Measurements from ENCODE around the gene RAPGEF5.
"Not testable (repeated sequence)": the region's sequence is repeated elsewhere in the genome, so short reads cannot be mapped to it uniquely, and the experiment has no call there.

RAPGEF5 gene

DNA sequence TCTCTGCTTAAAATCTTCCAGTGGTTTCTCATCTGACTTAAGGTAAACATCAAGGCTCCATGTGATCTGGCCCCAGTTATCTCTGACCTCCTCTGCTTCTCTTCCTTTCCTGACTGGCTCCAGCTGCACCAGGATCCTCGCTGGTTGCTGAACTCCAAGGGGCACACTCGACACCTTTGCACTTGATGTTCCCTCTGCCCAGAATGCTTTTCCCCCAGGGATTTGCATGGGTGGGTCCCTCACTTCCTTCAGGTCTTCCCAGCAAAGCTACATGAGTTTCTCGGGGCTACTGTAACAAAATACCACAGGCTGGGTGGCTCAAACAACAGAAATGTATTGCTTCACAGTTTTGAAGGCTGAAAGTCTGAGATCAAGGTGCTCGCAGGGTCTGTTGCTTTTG, 245.3 kb downstream of the RAPGEF5 start:
- DNase-seq: no peak

DNA sequence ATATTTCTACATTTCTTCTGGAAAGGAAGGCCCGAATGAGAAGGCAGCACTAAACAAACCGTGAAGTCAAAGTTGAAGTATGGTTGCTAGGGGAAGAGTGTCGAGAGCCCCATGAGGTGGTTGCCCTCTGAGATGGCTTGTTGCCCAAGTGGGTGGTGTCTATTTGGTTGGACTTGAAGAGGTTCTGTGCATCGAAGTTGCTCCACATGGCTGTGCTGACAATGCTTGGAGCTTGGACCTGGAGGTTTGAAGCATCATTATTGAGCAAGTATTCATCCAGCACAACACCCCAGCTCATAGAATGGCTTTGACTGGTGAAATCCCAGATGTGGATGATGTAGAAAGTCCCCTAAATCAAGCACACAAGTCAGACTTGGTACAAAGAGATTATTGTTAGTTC, 246.1 kb downstream of the RAPGEF5 start:
- no peak for DNase-seq

DNA sequence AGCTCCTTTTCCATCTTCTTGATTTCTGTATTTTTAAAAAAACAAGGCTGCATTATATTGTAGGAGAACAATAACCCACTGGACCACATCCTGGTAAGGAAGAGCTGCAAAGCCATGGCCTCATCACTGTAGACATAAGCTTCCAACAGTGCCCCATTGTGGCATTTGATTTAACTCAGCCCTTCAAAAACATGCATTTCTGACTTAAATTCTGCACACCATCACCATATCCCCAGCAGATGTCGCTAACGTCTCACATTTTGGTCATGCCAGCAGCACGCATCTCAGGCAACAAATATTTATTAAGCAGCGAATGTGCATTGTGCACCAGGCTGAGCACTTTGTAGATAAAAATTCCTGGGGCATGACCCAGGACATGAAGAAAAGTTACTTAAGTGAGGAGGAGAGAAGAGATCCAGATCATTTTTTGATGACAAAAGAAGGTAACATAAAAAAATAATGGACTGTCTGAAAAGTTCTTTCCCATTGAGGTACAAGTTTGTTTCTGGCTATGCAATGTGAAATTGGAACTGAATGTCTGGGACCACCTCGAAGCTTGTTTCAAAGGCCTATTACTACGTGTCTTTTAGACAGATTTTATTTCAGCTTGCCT, 246.6 kb downstream of the RAPGEF5 start:
- peak; percentile 12 for DNase-seq

DNA sequence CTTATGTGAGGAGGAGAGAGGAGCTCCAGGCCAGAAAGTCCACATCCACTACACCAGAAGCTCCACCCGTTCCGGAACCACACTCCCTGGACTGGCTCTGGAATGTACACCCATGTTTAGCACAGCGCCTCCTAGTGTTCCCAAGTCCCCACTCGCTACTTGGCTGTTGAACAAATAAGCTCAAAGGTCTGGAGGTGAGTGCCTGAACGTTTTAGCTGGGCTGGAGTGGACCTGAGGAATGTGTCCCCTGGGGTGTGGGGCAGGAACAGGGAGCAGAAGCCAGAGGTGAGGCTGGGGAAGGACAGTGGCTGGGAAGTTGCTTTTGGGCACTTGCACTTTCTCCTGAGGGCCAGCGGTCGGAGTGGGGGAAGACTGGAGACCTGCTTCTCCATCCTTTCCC, 247.2 kb downstream of the RAPGEF5 start:
- no peak for DNase-seq

DNA sequence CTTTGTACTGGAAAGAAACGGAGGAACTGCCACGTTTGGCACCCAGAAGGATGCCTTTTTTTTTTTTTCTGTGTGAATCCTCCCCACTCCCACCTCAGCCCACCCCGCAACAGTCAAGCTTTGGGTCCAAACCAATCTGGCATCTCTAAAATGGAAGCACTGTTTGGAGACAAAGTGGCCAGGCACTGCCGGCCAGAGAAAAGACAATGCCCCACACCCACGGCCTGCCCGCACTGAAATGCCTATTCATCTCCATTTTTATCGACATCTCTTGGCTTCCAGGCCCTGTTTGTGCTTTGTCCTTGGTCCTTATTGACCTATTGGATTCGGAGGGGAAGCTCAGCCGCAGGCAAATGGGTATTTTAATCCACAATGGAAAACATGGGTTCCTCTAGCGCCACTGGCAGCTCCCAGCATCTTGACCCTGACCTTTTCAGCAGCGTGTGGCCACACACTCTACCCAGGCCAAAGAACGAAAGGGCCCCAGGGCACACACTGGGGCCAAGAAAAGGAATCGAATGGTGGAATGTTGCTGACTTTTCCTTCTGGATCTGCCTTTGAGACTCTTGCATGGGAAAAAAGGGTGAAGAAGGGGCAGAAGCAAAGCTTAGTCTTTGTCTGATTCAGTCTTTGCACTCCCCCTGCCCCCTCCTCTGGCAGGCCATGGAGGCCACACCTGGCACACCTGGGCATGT, 248.7 kb downstream of the RAPGEF5 start:
- no peak for DNase-seq

DNA sequence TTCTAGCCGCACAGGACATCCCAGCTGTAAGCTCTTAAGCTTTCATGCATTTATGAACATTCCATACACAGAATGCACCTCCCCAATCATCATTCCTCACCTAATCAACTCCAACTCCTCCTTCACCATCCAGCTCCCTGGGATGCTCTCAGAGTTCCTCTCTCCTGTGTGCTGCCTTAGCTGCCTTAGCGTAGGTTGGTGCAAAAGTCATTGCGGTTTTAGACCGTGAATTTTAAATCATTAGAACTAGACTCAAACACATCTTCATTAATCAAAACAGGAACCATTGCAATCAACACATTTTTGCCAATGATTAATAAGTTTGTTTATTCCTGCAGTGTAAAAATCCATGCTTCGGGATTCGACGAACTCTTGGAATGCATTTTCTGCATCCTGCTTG, 251.4 kb downstream of the RAPGEF5 start:
- no peak for DNase-seq

DNA sequence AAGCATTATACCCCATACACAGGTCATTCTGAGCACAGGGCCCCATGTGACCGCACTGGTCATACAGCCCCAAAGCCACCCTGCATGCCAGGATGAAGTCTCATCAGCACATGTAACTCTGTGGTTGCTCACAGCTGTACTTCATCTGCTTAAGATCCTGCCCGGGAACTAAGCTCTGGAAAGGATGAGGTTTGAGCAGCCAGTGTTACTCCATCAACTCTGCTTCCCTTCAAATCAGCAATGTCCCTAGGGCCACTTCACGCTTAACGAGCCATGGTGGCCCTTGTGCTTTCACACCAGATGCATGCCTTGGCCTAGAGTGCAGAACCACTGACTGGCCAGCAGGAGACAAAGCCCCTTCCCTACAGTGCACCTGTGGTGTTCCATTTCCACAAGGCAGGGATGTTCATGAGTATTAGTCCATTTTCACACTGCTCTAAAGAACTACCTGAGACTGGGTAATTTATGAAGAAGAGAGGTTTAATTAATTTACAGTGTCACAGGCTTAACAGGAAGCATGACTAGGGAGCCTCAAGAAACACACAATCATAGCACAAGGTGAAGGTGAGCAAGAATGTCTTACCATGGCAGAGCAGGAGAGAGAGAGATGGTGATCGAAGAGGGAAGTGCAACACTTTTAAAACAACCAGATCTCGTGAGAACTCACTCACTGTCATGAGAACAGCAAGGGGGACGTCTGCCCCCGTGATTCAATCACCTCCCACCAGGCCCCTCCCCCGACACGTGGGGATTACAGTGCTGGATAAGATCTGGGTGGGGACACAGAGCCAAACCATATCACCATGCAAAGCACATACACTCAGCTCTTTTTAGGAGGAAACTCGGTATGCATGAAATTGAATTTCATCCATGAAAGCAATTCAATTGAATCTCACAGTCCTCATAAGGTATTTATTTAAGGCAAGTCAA, 262.3 kb downstream of the RAPGEF5 start:
- no peak for DNase-seq

DNA sequence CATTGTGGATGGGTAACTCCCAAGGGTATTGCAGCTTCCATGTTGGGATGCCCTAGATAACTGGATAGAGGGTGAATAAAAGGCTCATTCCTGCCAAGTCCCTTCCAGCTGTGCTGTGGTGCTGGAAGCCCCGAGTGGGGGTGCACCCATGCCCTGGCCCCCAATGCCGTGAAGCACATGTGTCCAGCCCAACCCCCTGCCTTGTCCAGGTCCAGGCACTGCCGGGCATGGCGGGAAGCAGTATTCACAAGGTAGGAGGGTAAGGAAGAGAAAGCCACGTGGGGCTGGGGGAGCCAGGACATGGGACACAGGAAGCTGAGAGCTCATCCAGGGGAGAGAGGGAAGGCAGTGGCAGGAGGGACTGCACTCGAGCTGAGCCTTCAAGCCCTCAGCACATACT, 263.0 kb downstream of the RAPGEF5 start:
- DNase-seq: no peak

DNA sequence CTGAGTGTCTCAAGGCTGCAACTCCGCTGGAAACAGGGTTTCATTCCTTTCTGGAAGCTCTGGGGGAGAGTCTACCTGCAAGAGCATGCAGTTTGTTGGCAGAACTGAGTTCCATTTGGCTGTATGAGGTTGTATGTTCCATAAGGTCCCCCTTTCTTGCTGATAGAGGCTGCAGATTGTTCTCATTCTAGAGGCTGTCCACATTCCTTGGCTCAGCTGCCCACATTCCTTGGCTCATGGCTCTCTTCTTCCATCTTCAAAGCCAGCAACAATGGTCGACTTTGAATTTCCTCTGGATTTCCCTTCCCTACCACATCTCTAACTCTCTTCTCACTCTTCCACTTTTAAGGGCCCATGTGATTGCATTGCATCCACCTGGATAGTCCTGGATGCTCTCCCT, 264.0 kb downstream of the RAPGEF5 start:
- DNase-seq: no peak

DNA sequence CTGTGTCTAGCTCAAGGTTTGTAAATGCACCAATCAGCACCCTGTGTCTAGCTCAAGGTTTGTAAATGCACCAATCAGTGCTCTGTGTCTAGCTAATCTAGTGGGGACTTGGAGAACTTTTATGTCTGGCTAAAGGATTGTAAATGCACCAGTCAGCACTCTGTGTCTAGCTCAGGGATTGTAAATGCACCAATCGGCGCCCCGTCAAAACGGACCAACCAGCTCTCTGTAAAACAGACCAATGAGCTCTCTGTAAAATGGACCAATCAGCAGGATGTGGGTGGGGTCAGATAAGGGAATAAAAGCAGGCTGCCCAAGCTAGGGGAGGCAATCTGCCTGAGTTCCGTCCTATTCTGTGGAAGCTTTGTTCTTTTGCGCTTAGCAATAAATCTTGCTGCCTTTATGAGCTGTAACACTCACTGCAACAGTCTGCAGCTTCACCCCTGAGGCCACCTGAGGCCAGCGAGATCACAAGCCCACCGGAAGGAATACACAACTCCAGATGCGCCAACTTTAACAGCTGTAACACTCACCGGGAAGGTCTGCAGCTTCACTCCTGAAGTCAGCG, 265.9 kb downstream of the RAPGEF5 start:
- DNase-seq: not testable (repeated sequence)

DNA sequence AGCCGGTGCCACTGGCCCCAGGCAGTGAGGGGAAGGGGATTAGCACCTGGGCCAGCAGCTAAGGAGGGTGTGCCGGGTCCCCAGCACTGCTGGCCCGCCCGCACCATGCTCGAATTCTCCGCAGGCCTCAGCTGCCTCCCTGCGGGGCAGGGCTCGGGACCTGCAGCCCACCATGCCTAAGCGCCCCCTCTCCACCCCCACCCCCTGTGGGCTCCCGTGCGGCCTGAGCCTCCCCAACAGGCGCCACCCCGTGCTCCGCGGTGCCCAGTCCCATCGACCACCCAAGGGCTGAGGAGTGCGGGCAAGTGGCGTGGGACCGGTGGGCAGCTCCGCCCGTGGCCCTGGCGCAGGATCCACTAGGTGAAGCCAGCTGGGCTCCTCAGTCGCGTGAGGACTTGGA, 266.4 kb downstream of the RAPGEF5 start:
- no peak for DNase-seq

DNA sequence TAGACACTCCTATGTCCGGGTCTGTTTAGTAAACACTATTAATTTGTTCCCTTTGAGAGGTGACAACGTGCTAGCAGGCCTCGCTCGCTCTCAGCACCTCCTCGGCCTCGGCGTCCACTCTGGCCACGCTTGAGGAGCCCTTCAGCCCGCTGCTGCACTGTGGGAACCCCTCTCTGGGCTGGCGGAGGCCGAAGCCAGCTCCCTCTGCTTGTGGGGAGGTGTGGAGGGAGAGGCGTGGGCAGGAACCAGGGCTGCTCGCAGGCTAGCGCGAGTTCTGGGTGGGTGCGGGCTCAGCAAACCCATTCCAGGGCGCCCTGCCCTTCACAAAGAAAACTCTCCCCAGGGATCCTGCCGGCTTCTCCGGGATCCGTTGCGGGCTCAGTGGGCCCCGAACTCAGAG, 266.8 kb downstream of the RAPGEF5 start:
- DNase-seq: no peak

DNA sequence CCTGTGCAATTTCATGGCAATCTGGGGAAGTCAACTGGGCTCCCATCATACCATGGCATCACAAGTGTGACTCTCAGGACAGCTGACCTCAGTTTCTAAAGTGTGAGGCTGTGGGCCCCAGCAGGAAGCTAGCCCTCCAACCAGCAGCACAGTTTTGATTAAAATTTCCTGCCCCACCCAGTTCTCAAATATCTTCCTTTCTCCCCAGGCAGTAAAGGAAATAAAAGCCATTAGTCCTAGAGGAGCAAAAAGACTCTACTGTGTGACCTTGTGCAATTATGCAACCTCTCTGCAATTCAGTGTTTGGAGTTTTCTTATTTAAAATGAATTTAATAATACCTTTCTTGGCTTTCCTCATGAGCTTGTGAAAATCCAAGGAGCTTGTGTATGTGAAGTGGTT, 268.1 kb downstream of the RAPGEF5 start:
- DNase-seq: no peak

DNA sequence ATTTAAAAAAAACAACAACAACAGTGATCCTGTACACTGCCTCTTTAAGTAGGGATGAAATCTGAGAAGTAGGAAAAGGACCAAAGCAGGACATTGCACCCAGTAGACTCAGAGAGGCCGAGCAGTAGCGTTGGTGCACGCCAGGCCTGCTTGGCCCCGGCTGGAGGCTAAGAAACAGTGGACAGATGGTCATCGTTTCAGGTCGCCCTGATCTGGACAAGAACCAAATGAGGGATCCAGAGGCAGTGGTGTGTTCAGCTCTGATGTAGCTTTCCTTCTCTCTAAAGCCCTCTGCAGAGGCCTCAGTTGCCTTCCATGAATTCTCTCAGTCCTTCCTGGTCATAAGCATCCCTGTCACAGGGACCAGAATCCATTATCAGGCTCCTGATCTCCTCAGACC, 269.1 kb downstream of the RAPGEF5 start:
- DNase-seq: no peak

DNA sequence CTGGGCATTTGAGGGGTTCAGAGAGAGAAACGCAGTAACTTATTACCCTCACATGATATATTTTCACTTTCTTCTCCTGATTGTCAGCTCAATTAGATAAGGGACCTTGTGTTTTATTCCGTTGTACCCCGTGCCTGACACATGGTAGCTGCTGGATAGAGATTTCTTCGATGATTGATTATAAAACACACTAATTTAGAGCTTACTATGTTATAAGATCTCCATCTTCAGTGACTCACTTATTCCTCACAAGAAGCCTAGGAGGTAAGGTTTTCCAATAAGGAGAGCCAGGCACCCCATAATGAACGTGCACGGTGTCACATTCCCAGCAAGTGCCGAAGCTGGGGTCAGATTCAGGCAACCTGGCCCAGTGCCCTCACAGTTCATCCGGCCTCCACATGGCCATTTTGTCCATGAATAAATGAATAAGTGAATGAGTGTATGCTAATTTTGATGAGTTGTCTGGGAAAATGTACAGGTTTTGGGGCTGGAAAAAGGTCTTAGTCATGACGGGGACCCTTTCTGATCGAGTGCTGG, 273.2 kb downstream of the RAPGEF5 start:
- no peak for DNase-seq

DNA sequence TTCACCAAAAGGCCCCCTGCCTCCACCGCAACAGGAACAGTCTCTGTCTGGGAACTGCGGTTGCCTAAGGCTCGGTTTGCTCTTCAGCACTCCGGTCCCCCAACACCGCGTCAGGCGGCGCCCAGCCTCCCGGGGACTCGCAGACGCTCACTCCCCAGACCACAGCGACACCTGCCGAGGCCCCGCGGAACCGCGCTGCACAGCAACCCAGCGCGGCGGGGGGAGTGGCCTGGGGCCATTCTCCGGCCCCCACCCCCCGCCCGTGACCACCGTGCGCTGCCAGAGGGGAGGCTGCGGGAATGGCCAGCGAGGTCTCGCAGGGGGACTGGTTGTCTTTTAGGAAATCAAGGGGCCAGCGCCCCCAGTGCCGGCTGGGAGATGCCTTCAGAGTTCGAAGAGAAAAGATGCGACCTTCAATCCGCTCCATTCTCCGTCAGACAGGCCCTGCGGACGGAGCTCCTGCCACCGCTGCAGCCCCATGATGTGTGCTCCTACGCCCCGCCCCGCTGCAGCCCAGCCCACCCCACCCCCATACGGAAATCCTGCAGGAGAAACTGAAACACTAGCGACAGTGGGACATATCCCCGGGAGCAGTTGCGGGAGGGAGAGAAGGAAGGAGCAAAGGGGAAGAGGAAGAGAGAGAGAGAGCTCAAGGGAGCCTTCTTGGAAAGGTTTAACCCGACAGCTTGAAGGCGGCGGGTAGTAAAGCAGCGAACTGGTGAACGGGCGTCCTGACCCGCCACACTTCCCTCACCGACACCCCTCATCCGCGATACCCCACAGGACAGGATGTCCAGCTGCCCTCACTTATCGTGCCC, 273.9 kb downstream of the RAPGEF5 start:
- no peak for DNase-seq

DNA sequence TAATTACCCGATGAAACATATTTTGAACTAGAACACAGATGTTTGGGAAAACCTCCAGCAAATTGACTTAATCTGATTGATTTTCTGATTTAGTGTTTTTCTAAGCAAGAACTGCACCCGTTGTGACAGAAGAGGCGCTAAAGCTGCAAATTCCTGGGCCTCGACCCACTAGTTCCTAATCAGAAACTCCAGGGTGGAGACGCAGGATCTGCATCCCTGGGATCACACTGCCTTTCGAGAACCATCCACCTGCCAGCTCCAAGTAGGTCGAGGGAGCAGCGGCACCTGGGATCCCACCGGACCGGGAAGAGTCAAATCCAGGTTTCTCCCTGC, 274.4 kb downstream of the RAPGEF5 start:
- no peak for DNase-seq

DNA sequence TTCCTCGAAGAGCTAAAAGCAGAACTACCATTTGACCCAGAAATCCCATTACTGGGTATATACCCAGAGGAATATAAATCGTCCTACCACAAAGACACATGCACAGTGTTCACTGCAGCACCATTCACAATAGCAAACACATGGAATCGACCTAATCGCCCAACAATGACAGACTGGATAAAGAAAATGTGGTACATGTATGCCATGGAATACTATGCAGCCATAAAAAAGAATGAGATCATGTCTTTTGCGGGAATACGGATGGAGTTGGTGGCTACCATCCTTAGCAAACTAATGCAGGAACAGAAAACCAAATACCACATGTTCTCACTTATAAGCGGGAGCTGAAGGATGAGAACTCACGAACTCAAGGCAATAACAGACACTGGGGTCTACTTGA, 276.7 kb downstream of the RAPGEF5 start:
- not testable (repeated sequence) for DNase-seq

DNA sequence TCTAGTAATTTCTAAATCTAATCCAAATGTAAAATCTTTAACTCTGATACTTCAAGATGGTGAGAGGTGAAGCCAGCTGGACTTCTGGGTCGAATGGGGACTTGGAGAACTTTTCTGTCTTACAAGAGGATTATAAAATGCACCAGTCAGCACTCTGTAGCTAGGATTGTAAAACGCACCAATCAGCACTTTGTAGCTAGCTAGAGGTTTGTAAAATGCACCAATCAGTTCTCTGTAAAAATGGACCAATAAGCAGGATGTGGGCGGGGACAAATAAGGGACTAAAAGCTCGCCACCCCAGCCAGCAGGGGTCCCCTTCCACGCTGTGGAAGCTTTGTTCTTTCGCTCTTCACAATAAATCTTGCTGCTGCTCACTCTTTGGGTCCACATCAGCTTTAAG, 278.1 kb downstream of the RAPGEF5 start:
- not testable (repeated sequence) for DNase-seq

DNA sequence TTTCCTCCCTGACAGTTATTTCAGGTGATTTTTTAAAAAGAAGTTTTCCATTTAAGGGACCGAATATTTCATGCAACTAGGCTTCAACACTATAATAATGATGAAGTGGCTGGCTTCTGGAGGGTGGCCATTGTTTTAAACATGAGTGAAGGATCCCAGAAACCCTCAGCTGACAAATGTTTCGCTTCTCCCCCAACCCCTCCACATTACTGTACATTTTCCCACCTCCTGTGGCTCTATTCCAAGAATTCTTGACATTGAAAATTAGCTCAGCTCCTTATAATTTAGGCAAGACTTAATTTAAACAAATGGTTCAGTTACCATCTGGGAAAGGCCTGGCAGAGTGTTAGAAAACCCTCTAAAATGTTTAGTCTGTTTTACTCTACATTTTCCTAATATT, 281.4 kb downstream of the RAPGEF5 start:
- DNase-seq: no peak

DNA sequence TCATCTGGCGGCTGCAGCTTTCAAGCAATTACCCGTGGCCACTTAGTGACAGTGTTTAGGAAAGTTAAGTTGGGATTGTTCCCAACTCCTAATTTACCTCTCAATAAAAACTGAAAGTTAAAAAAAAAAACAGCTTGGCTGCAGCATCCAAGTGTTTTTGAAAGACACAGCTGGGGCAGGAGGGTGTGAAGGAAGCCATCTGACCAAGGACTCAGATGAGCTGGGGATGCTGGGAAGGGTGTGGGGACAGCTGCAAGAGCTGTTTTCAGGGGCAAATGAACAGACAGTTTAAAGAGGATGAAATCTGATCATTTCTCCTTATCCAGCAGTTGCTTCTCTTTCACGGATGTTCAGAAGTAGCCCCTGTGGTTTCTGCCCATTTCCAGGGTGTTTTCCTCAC, 282.1 kb downstream of the RAPGEF5 start:
- no peak for DNase-seq

All from NK-92 treated with Interleukin-12 subunit alpha and Interleukin-12 subunit beta, amount 100 ng/mL, for 24 hours (cell line).